ENCODE data around the gene AGER.
"Not testable (repeated sequence)": the region's sequence is repeated elsewhere in the genome, so short reads cannot be mapped to it uniquely, and the experiment has no call there.

AGER gene

GRCh38 chr6:32198345-32198696 lies 14.3 kb upstream of the AGER start:
- no peak for DNase-seq

- no peak for DNase-seq
Measured at GRCh38 chr6:32196682-32197616, 12.9 kb upstream of the AGER start.

GRCh38 chr6:32195902-32196681 lies 12.0 kb upstream of the AGER start:
- DNase-seq: peak; percentile 51

GRCh38 chr6:32195652-32195901 lies 11.5 kb upstream of the AGER start:
- peak; percentile 100 for DNase-seq

- DNase-seq: peak; percentile 23
Measured at GRCh38 chr6:32194825-32195651, 11.0 kb upstream of the AGER start.

GRCh38 chr6:32194388-32194787 lies 10.3 kb upstream of the AGER start:
- no peak for DNase-seq

- not testable (repeated sequence) for DNase-seq
Measured at GRCh38 chr6:32193096-32193495, 9.0 kb upstream of the AGER start.

GRCh38 chr6:32192608-32193039 lies 8.6 kb upstream of the AGER start, which contains the start of gene GPSM3:
Gene GPSM3 (minus strand): TSS chr6:32192643. CDS start chr6:32192513, 130 bp downstream.
- peak; percentile 79 for DNase-seq

GRCh38 chr6:32191696-32192607 lies 7.9 kb upstream of the AGER start:
- DNase-seq: no peak

- DNase-seq: no peak
Measured at GRCh38 chr6:32190911-32191677, 7.0 kb upstream of the AGER start.

- DNase-seq: peak; percentile 91
Measured at GRCh38 chr6:32190054-32190851, 6.2 kb upstream of the AGER start, which contains the start of gene PBX2. Gene PBX2 (minus strand): TSS chr6:32190202. CDS start chr6:32189915, 287 bp downstream.

- no peak for DNase-seq
Measured at GRCh38 chr6:32189742-32190053, 5.6 kb upstream of the AGER start.

- DNase-seq: no peak
Measured at GRCh38 chr6:32189069-32189741, 5.2 kb upstream of the AGER start.

GRCh38 chr6:32188381-32189068 lies 4.5 kb upstream of the AGER start:
- DNase-seq: no peak

- DNase-seq: not testable (repeated sequence)
Measured at GRCh38 chr6:32187725-32188380, 3.8 kb upstream of the AGER start.

- no peak for DNase-seq
Measured at GRCh38 chr6:32187009-32187709, 3.1 kb upstream of the AGER start.

GRCh38 chr6:32186151-32186840 lies 2.2 kb upstream of the AGER start:
- DNase-seq: not testable (repeated sequence)
